GM12891 (cell line): ENCODE measurements around the gene SDC4.

ENCODE experiments used
- DNase-seq: peaks from one replicate; pipeline ENCODE4 v3.0.0; 2011; ENCODE audit warnings: low spot score; ENCODE audit not compliant: insufficient read length
- FAIRE-seq: peaks from 2 replicates; lab custom pipeline; 2011; peaks lifted over from hg19 to GRCh38; lab: Jason Lieb, UNC
- PAX5 ChIP-seq: IDR thresholded peaks from 2 replicates; pipeline ENCODE4 v1.6.1; 2011; ENCODE audit warnings: low read length, moderate library complexity, mild to moderate bottlenecking; ENCODE audit not compliant: insufficient read depth, severe bottlenecking
- POLR2A ChIP-seq: IDR thresholded peaks from 2 replicates; pipeline ENCODE4 v1.6.1; 2011; ENCODE audit warnings: low read depth, low read length, control low read depth
- POLR2AphosphoS5 ChIP-seq: IDR thresholded peaks from 2 replicates; pipeline ENCODE4 v1.6.1; 2011; ENCODE audit warnings: low read depth, low read length, control low read depth
- POU2F2 ChIP-seq: IDR thresholded peaks from 2 replicates; pipeline ENCODE4 v1.6.1; 2011; ENCODE audit warnings: low read depth, mild to moderate bottlenecking, control low read depth, low read length, moderate library complexity
- SPI1 ChIP-seq: IDR thresholded peaks from 2 replicates; pipeline ENCODE4 v1.6.1; 2011; ENCODE audit warnings: low read depth, low read length, control low read depth
- TAF1 ChIP-seq: IDR thresholded peaks from 2 replicates; pipeline ENCODE4 v1.6.1; 2011; ENCODE audit warnings: low read depth, low read length, control low read depth

SDC4 gene

GRCh38 chr20:45289942-45290676 is 58.1 kb downstream of the SDC4 start:
- DNase-seq (no peak), FAIRE-seq (no peak)
- no peak for TF ChIP-seq TAF1
- no peak for TF ChIP-seq POLR2AphosphoS5
- no peak for TF ChIP-seq POU2F2
- no peak for TF ChIP-seq POLR2A
- TF ChIP-seq SPI1: no peak
- no peak for TF ChIP-seq PAX5

DNA sequence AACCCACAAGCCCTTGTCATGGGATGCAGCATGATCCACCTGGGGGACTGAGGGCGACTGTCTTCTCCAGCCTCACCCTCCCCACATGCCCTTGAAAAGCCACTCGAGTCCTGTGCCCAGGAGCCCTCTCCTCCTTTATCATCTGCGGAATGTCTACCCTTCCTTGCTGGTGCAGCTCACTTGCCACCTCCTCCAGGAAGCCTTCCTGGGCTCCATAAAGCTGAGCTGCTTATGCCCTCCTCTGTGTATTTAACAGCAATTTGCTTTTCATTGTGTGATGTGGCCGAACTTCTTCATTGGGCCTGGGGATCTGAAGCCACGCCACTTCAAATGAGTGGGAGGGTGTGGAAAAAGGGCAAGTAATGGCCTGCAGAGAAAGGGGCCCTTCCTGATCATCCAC is 59.4 kb downstream of the SDC4 start:
- DNase-seq: no peak
- no peak for FAIRE-seq
- TF ChIP-seq POU2F2: no peak
- TF ChIP-seq POLR2AphosphoS5: no peak
- TF ChIP-seq TAF1: no peak
- no peak for TF ChIP-seq SPI1

- DNase-seq: no peak
- TF ChIP-seq TAF1 (no peak), POLR2A (no peak), PAX5 (no peak), POLR2AphosphoS5 (no peak), SPI1 (no peak), POU2F2 (no peak)
- no peak for FAIRE-seq
Observed at GRCh38 chr20:45288376-45288775, 59.8 kb downstream of the SDC4 start.

DNA sequence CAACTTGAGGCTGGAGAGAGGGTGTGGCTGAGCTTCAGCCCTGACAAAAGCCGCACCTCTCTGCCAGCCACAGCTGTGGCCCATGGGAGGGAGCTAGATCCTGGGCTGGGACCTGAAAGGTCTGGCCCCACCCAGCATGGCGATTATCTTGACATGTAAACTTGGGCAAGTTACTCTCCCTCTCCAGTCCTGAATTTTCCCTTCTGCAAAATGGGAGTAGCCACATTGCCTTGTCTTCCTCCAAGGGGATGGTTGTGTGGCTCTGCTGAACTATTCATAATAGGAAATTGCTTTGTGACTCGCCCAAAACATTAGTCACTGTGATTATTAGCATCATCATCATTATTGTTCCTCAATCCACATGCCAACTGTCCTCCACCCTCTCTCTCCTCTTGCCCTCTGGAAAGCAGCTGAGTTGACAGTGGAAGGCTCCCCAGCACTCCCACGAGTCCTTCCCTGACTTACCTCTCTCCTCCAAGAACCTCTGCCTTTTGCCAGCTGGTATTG is 64.6 kb downstream of the SDC4 start:
- TF ChIP-seq SPI1 (no peak), POLR2AphosphoS5 (no peak), POU2F2 (no peak), TAF1 (no peak), PAX5 (no peak), POLR2A (no peak)
- no peak for FAIRE-seq
- DNase-seq: no peak

- TF ChIP-seq SPI1 (no peak), POU2F2 (no peak), TAF1 (no peak), POLR2A (no peak), PAX5 (no peak)
- no peak for DNase-seq
- FAIRE-seq: no peak
Observed at GRCh38 chr20:45282700-45283550, 65.3 kb downstream of the SDC4 start.

- DNase-seq (no peak), FAIRE-seq (no peak)
- TF ChIP-seq TAF1 (no peak), PAX5 (no peak), POLR2AphosphoS5 (no peak), SPI1 (no peak), POU2F2 (no peak), POLR2A (no peak)
Observed at GRCh38 chr20:45279992-45280391, 68.2 kb downstream of the SDC4 start.

DNA sequence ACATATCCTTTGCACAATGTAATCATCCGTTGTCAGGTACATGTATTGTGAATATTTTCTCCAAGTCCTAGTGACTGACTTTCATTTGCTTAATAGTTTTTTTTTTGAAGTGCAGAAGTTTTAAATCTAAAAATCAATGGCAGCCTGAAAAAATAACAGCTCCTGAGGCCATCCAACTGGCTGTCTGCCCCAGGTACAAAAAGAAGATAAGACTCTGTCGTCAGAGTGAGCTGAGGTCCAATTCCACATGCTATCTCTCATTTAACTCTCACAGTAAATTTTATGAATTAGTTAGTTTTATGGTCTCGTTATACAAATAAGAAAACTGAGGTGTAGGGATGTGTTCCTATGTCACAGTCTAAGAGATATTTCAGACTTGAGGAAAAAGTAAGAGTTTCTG is 72.9 kb downstream of the SDC4 start:
- TF ChIP-seq PAX5 (no peak), POU2F2 (no peak), POLR2AphosphoS5 (no peak), TAF1 (no peak), POLR2A (no peak), SPI1 (no peak)
- no peak for FAIRE-seq
- DNase-seq: no peak
